RPMI8226 (cell line): ENCODE data around the gene RAB44.

ENCODE experiments used
- DNase-seq: peaks from one replicate; pipeline ENCODE4 v3.0.0-alpha.2; 2015

RAB44 gene

GRCh38 chr6:36779227-36779626 is 81.6 kb downstream of the RAB44 start:
- no peak for DNase-seq

DNA sequence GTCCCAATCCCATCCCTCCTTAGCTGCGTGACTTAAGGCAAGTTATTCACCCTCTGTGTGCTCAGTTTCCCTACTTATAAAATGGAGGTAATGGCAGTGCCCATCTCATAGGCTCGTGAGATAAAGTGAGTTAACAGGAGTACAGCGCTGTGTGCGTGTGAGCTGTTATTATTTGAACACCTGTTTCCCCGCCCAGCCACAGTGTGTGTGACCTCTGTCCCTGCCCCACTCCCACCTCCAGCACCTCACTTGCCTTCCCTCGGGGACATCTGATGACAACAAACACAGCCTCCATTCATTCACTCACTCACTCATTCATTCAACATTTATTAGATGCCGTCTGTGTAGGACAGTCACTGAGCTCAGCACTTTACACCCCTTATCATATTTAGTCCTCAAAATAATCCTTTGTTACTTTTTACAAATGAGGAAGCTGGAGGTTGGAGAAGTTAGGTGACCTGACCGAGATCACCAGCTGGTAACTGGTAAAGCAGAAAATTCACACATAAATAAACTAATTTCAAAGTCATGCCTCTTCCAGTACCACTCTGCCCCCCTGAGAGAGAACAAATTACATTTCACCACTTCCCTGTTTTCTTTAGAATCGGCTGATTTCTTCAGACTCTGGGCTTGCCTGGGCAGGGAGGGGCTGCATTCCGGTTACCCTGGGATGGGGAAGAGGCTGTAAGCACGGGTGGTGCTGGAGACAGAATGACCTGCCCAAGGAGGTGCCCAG is 83.0 kb downstream of the RAB44 start:
- DNase-seq = peak; percentile 32

- no peak for DNase-seq
These were observed 84.0 kb downstream of the RAB44 start for GRCh38 chr6:36781669-36782068.
